Esophagus muscularis mucosa (tissue), 3 donors: ENCODE data around the gene ZBP1.

Experiments
- CTCF ChIP-seq, 3 experiments: fragments of 200-600 bp in 2 of 3; fragments of 450-650 bp in 1 of 3; sonication (generic) in 2 of 3; IDR thresholded peaks; one replicate each; pipeline ENCODE4 v1.5.1; 2017 to 2019; ENCODE audit warnings: antibody characterized with exemption in 3 of 3, mild to moderate bottlenecking in 2 of 3, moderate library complexity in 1 of 3
- POLR2A ChIP-seq: fragments of 450-650 bp; IDR thresholded peaks from one replicate; pipeline ENCODE4 v1.6.1; 2017; ENCODE audit warnings: antibody characterized with exemption, moderate library complexity, mild to moderate bottlenecking, low read depth

GRCh38 chr20:57624124-57624523, 3.9 kb upstream of the ZBP1 start:
- TF ChIP-seq CTCF (IDR thresholded peaks at IDR 0.05) (no peak), POLR2A (no peak)
